ENCODE data around the gene ADI1. TPM values are rescaled to one million over a fixed set of nuclear protein-coding genes. Genes with fewer than 3 reads are reported as not detected.
A peak's percentile ranks its signal among the peaks of the same experiment; 100 is the strongest.

Gene ADI1
- total RNA-seq: 60.2 TPM
- long read RNA-seq, transcript ADI1-201 (4 exons, 2,391 nt): major isoform, 147 of 158 reads
- long read RNA-seq, partial matches to known transcripts: 3 of 158 reads
- long read RNA-seq, other reads (novel, unspliced or antisense): 8 of 158 reads

- Histone ChIP-seq H3K4me3 (peak within 1 kb of the TSS; percentile 87), H3K9me3 (no peaks in the 10 kb centered on the region), H3K27ac (peak within 1 kb of the TSS; percentile 100), H3K4me1 (peaks cover 50% of the 10 kb centered on the region), H3K36me3 (peaks cover 11% of the 10 kb centered on the region), H3K27me3 (ENCODE audit: low read depth) (no peaks in the 10 kb centered on the region)
- peak; percentile 90 to 92 for ATAC-seq
- no peak for TF ChIP-seq CTCF (IDR thresholded peaks at IDR 0.05)
- intact Hi-C loops (cut with DNase I): no loop called here
- DNase-seq: peak; percentile 93
Observed at GRCh38 chr2:3519255-3520205, at the start of gene ADI1. Gene ADI1, minus strand, starts transcription at chr2:3519531. Its CDS starts 44 bp downstream, at chr2:3519487.

GRCh38 chr2:3566806-3567205 is 47.5 kb upstream of the ADI1 start:
- Histone ChIP-seq H3K36me3 (no peaks in the 10 kb centered on the region), H3K27ac (no peak overlapping the region), H3K27me3 (ENCODE audit: low read depth) (no peaks in the 10 kb centered on the region), H3K4me3 (no peak overlapping the region), H3K9me3 (no peaks in the 10 kb centered on the region), H3K4me1 (no peaks in the 10 kb centered on the region)
- DNase-seq: no peak
- no peak for ATAC-seq
- intact Hi-C loops (cut with DNase I): no loop called here
- no peak for TF ChIP-seq CTCF (IDR thresholded peaks at IDR 0.05)

GRCh38 chr2:3565117-3565516 is 45.8 kb upstream of the ADI1 start:
- no peak overlapping the region for H3K27ac ChIP-seq
- H3K9me3 ChIP-seq: no peaks in the 10 kb centered on the region
- TF ChIP-seq CTCF (IDR thresholded peaks at IDR 0.05): no peak
- no peak overlapping the region for H3K4me3 ChIP-seq
- no peak for ATAC-seq
- intact Hi-C loops (cut with DNase I): no loop called here
- H3K27me3 ChIP-seq (ENCODE audit: low read depth): no peaks in the 10 kb centered on the region
- H3K4me1 ChIP-seq: no peaks in the 10 kb centered on the region
- H3K36me3 ChIP-seq: no peaks in the 10 kb centered on the region
- no peak for DNase-seq

- no peak for TF ChIP-seq CTCF (IDR thresholded peaks at IDR 0.05)
- no peaks in the 10 kb centered on the region for H3K36me3 ChIP-seq
- peaks cover 9% of the 10 kb centered on the region for H3K4me1 ChIP-seq
- H3K4me3 ChIP-seq: no peak overlapping the region
- DNase-seq: no peak
- H3K27ac ChIP-seq: no peak overlapping the region
- no peak for ATAC-seq
- H3K27me3 ChIP-seq (ENCODE audit: low read depth): no peaks in the 10 kb centered on the region
- H3K9me3 ChIP-seq: no peaks in the 10 kb centered on the region
- intact Hi-C loops (cut with DNase I): no loop called here
Observed at GRCh38 chr2:3563521-3563976, 44.2 kb upstream of the ADI1 start.

- Histone ChIP-seq H3K27ac (peak within 1 kb of the TSS; percentile 95), H3K36me3 (peaks cover 33% of the 10 kb centered on the region), H3K27me3 (ENCODE audit: low read depth) (no peaks in the 10 kb centered on the region), H3K9me3 (no peaks in the 10 kb centered on the region), H3K4me3 (peak within 1 kb of the TSS; percentile 97), H3K4me1 (peaks cover 20% of the 10 kb centered on the region)
- intact Hi-C loops (cut with DNase I): no loop called here
- ATAC-seq (peak; percentile 99 to 100), DNase-seq (peak; percentile 98)
- no peak for TF ChIP-seq CTCF (IDR thresholded peaks at IDR 0.05)
Observed at GRCh38 chr2:3558205-3559014, 39.1 kb upstream of the ADI1 start, which contains the start of gene RNASEH1. Gene RNASEH1, minus strand, starts transcription at chr2:3558333. Its CDS starts 73 bp downstream, at chr2:3558260.
